22Rv1 (cell line): ENCODE data around the gene ZBTB1.
"Not testable (repeated sequence)": the region's sequence is repeated elsewhere in the genome, so short reads cannot be mapped to it uniquely, and the experiment has no call there.

ENCODE experiments used
- ZFX ChIP-seq: fragments of 450-650 bp; IDR thresholded peaks from 2 replicates; pipeline ENCODE4 v1.6.1; 2017; ENCODE audit warnings: antibody characterized with exemption, borderline replicate concordance
- TF ChIP-seq, protein P1 (sequence below): fragments of 450-650 bp; IDR thresholded peaks from 2 replicates; pipeline ENCODE4 v1.5.1; 2017; ENCODE audit warnings: mild to moderate bottlenecking

DNA sequence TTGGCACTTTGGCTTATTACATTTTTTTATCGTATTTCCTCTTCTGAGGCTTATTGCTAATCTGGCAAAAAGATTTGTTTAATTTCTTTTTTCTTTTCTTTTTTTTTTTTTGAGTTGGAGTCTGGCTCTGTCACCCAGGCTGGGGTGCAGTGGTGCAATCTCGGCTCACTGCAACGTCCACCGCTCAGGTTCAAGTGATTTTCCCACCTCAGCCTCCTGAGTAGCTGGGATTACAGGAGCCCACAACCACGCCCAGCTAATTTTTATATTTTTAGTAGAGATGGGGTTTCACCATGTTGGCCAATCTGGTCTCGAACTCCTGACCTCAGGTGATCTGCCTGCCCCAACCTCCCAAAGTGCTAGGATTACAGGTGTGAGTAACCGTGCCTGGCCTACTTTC is 65.1 kb downstream of the ZBTB1 start:
- TF ChIP-seq, protein P1, sequence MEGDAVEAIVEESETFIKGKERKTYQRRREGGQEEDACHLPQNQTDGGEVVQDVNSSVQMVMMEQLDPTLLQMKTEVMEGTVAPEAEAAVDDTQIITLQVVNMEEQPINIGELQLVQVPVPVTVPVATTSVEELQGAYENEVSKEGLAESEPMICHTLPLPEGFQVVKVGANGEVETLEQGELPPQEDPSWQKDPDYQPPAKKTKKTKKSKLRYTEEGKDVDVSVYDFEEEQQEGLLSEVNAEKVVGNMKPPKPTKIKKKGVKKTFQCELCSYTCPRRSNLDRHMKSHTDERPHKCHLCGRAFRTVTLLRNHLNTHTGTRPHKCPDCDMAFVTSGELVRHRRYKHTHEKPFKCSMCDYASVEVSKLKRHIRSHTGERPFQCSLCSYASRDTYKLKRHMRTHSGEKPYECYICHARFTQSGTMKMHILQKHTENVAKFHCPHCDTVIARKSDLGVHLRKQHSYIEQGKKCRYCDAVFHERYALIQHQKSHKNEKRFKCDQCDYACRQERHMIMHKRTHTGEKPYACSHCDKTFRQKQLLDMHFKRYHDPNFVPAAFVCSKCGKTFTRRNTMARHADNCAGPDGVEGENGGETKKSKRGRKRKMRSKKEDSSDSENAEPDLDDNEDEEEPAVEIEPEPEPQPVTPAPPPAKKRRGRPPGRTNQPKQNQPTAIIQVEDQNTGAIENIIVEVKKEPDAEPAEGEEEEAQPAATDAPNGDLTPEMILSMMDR: not testable (repeated sequence)
- not testable (repeated sequence) for TF ChIP-seq ZFX
